H1 (cell line): ENCODE data around the gene TDRD9. TPM values are rescaled to one million over a fixed set of nuclear protein-coding genes. Genes with fewer than 3 reads are reported as not detected.

Experiments used
- CTCF ChIA-PET: fragments of 300-600 bp; sonication (Branson Sonifier 250); formaldehyde crosslinking; loops from one replicate; lab custom pipeline; 2021; ENCODE audit not compliant: partially characterized antibody; lab: Charles Lee
- POLR2A ChIA-PET: fragments of 300-600 bp; sonication (Branson Sonifier 250); formaldehyde crosslinking; loops from one replicate; lab custom pipeline; 2021; ENCODE audit warnings: inconsistent platforms; ENCODE audit not compliant: partially characterized antibody; lab: Charles Lee
- DNase-seq, 2 experiments: peaks; one replicate each; pipeline versions ENCODE4 v3.0.0 to v3.0.0-alpha.2; 2010 to 2022; ENCODE audit warnings: low spot score in 2 of 2, low read depth in 1 of 2, mixed read lengths in 1 of 2
- FAIRE-seq: peaks from 2 replicates; lab custom pipeline; 2011; peaks lifted over from hg19 to GRCh38; lab: Jason Lieb, UNC
- H2AFZ ChIP-seq: 2 replicates; pipeline ENCODE4 v1.8.1; 2012; ENCODE audit warnings: low read length, inconsistent platforms
- H2AK5ac ChIP-seq: 2 replicates; pipeline ENCODE4 v1.6.1; 2013; ENCODE audit warnings: low read depth, low read length
- H2BK120ac ChIP-seq: replicated peaks from 2 replicates; pipeline ENCODE3; 2013; ENCODE audit warnings: low read depth, low read length, inconsistent platforms
- H2BK12ac ChIP-seq: 2 replicates; pipeline ENCODE4 v1.6.1; 2013; ENCODE audit warnings: low read depth, low read length
- H2BK15ac ChIP-seq: 2 replicates; pipeline ENCODE4 v1.6.1; 2013; ENCODE audit warnings: low read length
- H2BK20ac ChIP-seq: 2 replicates; pipeline ENCODE4 v1.6.1; 2013; ENCODE audit warnings: low read length
- H2BK5ac ChIP-seq: 2 replicates; pipeline ENCODE4 v1.6.1; 2013; ENCODE audit warnings: low read depth, low read length
- H3K14ac ChIP-seq: 2 replicates; pipeline ENCODE4 v1.6.1; 2013; ENCODE audit warnings: inconsistent platforms; ENCODE audit not compliant: insufficient read length
- H3K18ac ChIP-seq: 2 replicates; pipeline ENCODE4 v1.6.1; 2013; ENCODE audit warnings: low read length; ENCODE audit errors: extremely low read depth
- H3K23ac ChIP-seq: 2 replicates; pipeline ENCODE4 v1.6.1; 2013; ENCODE audit warnings: inconsistent platforms; ENCODE audit not compliant: insufficient read length
- H3K23me2 ChIP-seq: 2 replicates; pipeline ENCODE4 v1.6.1; 2013; ENCODE audit warnings: low read depth, low read length
- H3K27ac ChIP-seq: 2 replicates; pipeline ENCODE4 v1.6.1; 2011; ENCODE audit warnings: low read depth, low read length, inconsistent platforms
- H3K27me3 ChIP-seq, 4 experiments: replicated peaks in 1 of 4; 1 replicate in 1 of 4; 2 replicates in 3 of 4; pipeline versions ENCODE4 v1.6.1 to v1.8.1; 2011 to 2013; ENCODE audit warnings: low read length in 3 of 4, mild to moderate bottlenecking in 3 of 4, inconsistent platforms in 2 of 4, mixed read lengths in 2 of 4, moderate library complexity in 1 of 4; ENCODE audit not compliant: control insufficient read depth in 3 of 4, insufficient read depth in 3 of 4; ENCODE audit errors: extremely low read depth in 1 of 4
- H3K36me3 ChIP-seq, 4 experiments: 2 replicates each; pipeline versions ENCODE4 v1.6.1 to v1.8.1; 2011 to 2013; ENCODE audit warnings: mild to moderate bottlenecking in 4 of 4, low read length in 3 of 4, moderate library complexity in 2 of 4, control low read depth in 1 of 4, inconsistent platforms in 1 of 4; ENCODE audit not compliant: insufficient read depth in 4 of 4, control insufficient read depth in 2 of 4
- H3K4ac ChIP-seq: replicated peaks from 2 replicates; pipeline ENCODE3; 2013; ENCODE audit warnings: low read length, low read depth, mixed read lengths, inconsistent platforms; ENCODE audit not compliant: insufficient read length
- H3K4me1 ChIP-seq, 4 experiments: replicated peaks in 1 of 4; 1 replicate in 1 of 4; 2 replicates in 3 of 4; pipeline versions ENCODE4 v1.6.1 to v1.8.1; 2011 to 2013; ENCODE audit warnings: low read length in 3 of 4, inconsistent platforms in 2 of 4, mixed read lengths in 1 of 4; ENCODE audit not compliant: insufficient read depth in 4 of 4, control insufficient read depth in 3 of 4
- H3K4me2 ChIP-seq, 2 experiments: 2 replicates each; pipeline versions ENCODE4 v1.6.1 to v1.8.1; 2011 to 2013; ENCODE audit warnings: low read depth in 2 of 2, low read length in 2 of 2, control low read depth in 1 of 2, inconsistent platforms in 1 of 2, mild to moderate bottlenecking in 1 of 2; ENCODE audit not compliant: insufficient read depth in 1 of 2
- H3K4me3 ChIP-seq, 4 experiments: fragments of 200-600, 300-600 bp in 1 of 4; sonication (generic), shearing (Covaris generic), sonication (Bioruptor Twin) in 1 of 4; 2 replicates each; pipeline versions ENCODE4 v1.5.1 to v1.8.1; 2011 to 2016; ENCODE audit warnings: low read length in 4 of 4, low read depth in 3 of 4, control low read depth in 2 of 4, inconsistent platforms in 2 of 4, mild to moderate bottlenecking in 2 of 4, mixed read lengths in 1 of 4, moderate library complexity in 1 of 4; ENCODE audit not compliant: insufficient read depth in 2 of 4; ENCODE audit errors: extremely low read depth in 1 of 4
- H3K56ac ChIP-seq: replicated peaks from 2 replicates; pipeline ENCODE3; 2013; ENCODE audit warnings: low read depth, mild to moderate bottlenecking, mixed read lengths, low read length, inconsistent platforms; ENCODE audit not compliant: insufficient read length
- H3K79me1 ChIP-seq: 2 replicates; pipeline ENCODE4 v1.6.1; 2013; ENCODE audit warnings: low read depth, low read length, control low read depth
- H3K79me2 ChIP-seq, 2 experiments: 2 replicates each; pipeline versions ENCODE4 v1.6.1 to v1.8.1; 2012 to 2013; ENCODE audit warnings: low read length in 2 of 2, mild to moderate bottlenecking in 2 of 2, inconsistent platforms in 1 of 2; ENCODE audit not compliant: insufficient read depth in 2 of 2, control insufficient read depth in 1 of 2
- H3K9ac ChIP-seq, 4 experiments: replicated peaks in 1 of 4; 1 replicate in 1 of 4; 2 replicates in 3 of 4; pipeline versions ENCODE4 v1.6.1 to v1.8.1; 2011 to 2013; ENCODE audit warnings: low read depth in 3 of 4, low read length in 3 of 4, control low read depth in 2 of 4, mild to moderate bottlenecking in 2 of 4, moderate library complexity in 2 of 4, inconsistent platforms in 1 of 4; ENCODE audit errors: extremely low read depth in 1 of 4
- H3K9me3 ChIP-seq, 2 experiments: 2 replicates each; pipeline versions ENCODE4 v1.6.1 to v1.8.1; 2012 to 2013; ENCODE audit warnings: mild to moderate bottlenecking in 2 of 2, moderate library complexity in 2 of 2, control low read depth in 1 of 2, inconsistent platforms in 1 of 2, low read depth in 1 of 2, low read length in 1 of 2, mixed read lengths in 1 of 2; ENCODE audit not compliant: insufficient read depth in 2 of 2
- H4K20me1 ChIP-seq, 2 experiments: replicated peaks in 1 of 2; 2 replicates each; pipeline versions ENCODE3 to v1.8.1; 2011 to 2013; ENCODE audit warnings: inconsistent platforms in 2 of 2, low read length in 2 of 2, mild to moderate bottlenecking in 1 of 2; ENCODE audit not compliant: insufficient read depth in 2 of 2, control insufficient read depth in 1 of 2
- H4K5ac ChIP-seq: 2 replicates; pipeline ENCODE4 v1.6.1; 2013; ENCODE audit warnings: low read length, low read depth, mixed read lengths, inconsistent platforms; ENCODE audit not compliant: insufficient read length
- H4K8ac ChIP-seq: 2 replicates; pipeline ENCODE4 v1.8.0; 2013; ENCODE audit warnings: mild to moderate bottlenecking, moderate library complexity, low read length, inconsistent platforms; ENCODE audit not compliant: insufficient read depth; ENCODE audit errors: extremely low read depth
- H4K91ac ChIP-seq: replicated peaks from 2 replicates; pipeline ENCODE3; 2013; ENCODE audit warnings: low read length, mixed read lengths, inconsistent platforms; ENCODE audit not compliant: insufficient read length
- HDAC6 ChIP-seq: IDR thresholded peaks from one replicate; pipeline ENCODE4 v1.7.1; 2012; ENCODE audit warnings: low read depth, mild to moderate bottlenecking, inconsistent platforms, low read length, moderate library complexity
- KDM5A ChIP-seq: fragments of 200-600 bp; IDR thresholded peaks from 2 replicates; pipeline ENCODE4 v1.7.1; 2012; ENCODE audit warnings: mild to moderate bottlenecking, low read length, inconsistent platforms, mixed read lengths
- SIN3A ChIP-seq, 2 experiments: IDR thresholded peaks in 1 of 2; conservative IDR thresholded peaks in 1 of 2; 2 replicates each; pipeline ENCODE4 v1.6.1; 2011 to 2012; ENCODE audit warnings: low read length in 2 of 2, improper control_type of control experiment in 1 of 2, low read depth in 1 of 2, mild to moderate bottlenecking in 1 of 2
- WGBS, 2 experiments: shearing (Covaris generic) in 1 of 2; methylation state at CpG; one replicate each; pipeline versions ENCODE4 v1.1.6 to v1.1.7; 2013 to 2015; ENCODE audit warnings: low lambda C conversion rate in 2 of 2, mixed read lengths in 2 of 2, inconsistent platforms in 1 of 2, low coverage in 1 of 2, missing lambda C conversion rate in 1 of 2; ENCODE audit not compliant: insufficient replicate concordance in 2 of 2, insufficient coverage in 1 of 2, insufficient read length in 1 of 2; ENCODE audit errors: extremely low coverage in 1 of 2, missing lambda C conversion rate in 1 of 2; 5-methylcytosine and 5-hydroxymethylcytosine counted together
- polyA plus RNA-seq, 7 experiments: library from polyadenylated mRNA; depleted of rRNA in 3 of 7; stranded (reverse) in 5 of 7; unstranded in 2 of 7; fragments of >200 nt in 5 of 7; fragments of 200-250 nt in 2 of 7; gene quantifications; 1 replicate in 5 of 7; 2 replicates in 1 of 7; 4 replicates in 1 of 7; pipeline versions ENCODE4 v1.2.1 to v1.2.3, GENCODE V29; 2011 to 2013; ENCODE audit warnings: missing spikeins in 2 of 7, mixed read lengths in 2 of 7
- total RNA-seq: library from RNA; stranded (reverse); fragmentation: NEBNext Ultra II Directional; extraction: Animal tissue kit (Norgen Biotek cat#: 25700); gene quantifications from 2 replicates; pipeline ENCODE4 v1.2.1, GENCODE V29; 2021

Gene TDRD9
- total and polyA plus RNA-seq, 2 of the 8 experiments (the other 6 are each of a cell fraction or from before 2014, with no cell fraction given) = not detected

- Histone ChIP-seq H2BK120ac (no peak overlapping the region), H3K27me3 (peaks cover 0 to 2% (median 0%) of the 10 kb centered on the region in 4 experiments; a peak in 1 of 7 replicates), H3K4me1 (peaks cover 0 to 3% (median 0%) of the 10 kb centered on the region in 4 experiments; a peak in 2 of 7 replicates), H3K79me2 (no peaks in the 10 kb centered on the region), H3K18ac (no peak overlapping the region), H3K23me2 (no peaks in the 10 kb centered on the region), H3K56ac (no peak overlapping the region), H2AFZ (no peak overlapping the region), H3K27ac (no peak overlapping the region), H3K4me2 (no peak overlapping the region), H3K4me3 (no peak overlapping the region)
- 92% methylated on average over 14 of the region's 17 CpGs; no CpG with 5 or more reads in 1 of the 2 experiments for WGBS, 2 experiments
- CTCF ChIA-PET = no interaction called here
- POLR2A ChIA-PET = no interaction called here
- TF ChIP-seq SIN3A (conservative IDR thresholded peaks at IDR 0.05 in 1 of 2, IDR thresholded peaks at IDR 0.05 in 1 of 2; ENCODE audit: low read depth in 1 of 2, low read length in 2 of 2) (no peak), HDAC6 (no peak), KDM5A (no peak)
- TF ChIP-seq, all 59 proteins: peak for 0
- no peak overlapping the region for H4K5ac ChIP-seq
- no peak overlapping the region for H2AK5ac ChIP-seq
- no peak overlapping the region for H4K91ac ChIP-seq
- H2BK15ac ChIP-seq = no peak overlapping the region
- no peak overlapping the region for H2BK12ac ChIP-seq
- no peak overlapping the region for H3K4ac ChIP-seq
- FAIRE-seq (no peak), DNase-seq (no peak)
- no peak overlapping the region for H2BK20ac ChIP-seq
- no peaks in the 10 kb centered on the region for H3K79me1 ChIP-seq
- H4K20me1 ChIP-seq = no peaks in the 10 kb centered on the region
- no peak overlapping the region for H3K14ac ChIP-seq
- H3K23ac ChIP-seq = no peak overlapping the region
- H3K9ac ChIP-seq = no peak overlapping the region
- no peaks in the 10 kb centered on the region for H3K36me3 ChIP-seq
- no peak overlapping the region for H2BK5ac ChIP-seq
- no peaks in the 10 kb centered on the region for H3K9me3 ChIP-seq
- peak overlapping the region; percentile 83; the same call in 1 of the 2 replicates for H4K8ac ChIP-seq
Observed at GRCh38 chr14:104081261-104081835, 153.1 kb downstream of the TDRD9 start.
